NCI-H2029 (cell line): ENCODE results near the gene PTPRK.

Experiments used
- DNase-seq: peaks from one replicate; lab custom pipeline; 2025; lab: John Stamatoyannopoulos, UW

PTPRK gene

GRCh38 chr6:128246472-128247260 is 273.7 kb downstream of the PTPRK start:
- no peak for DNase-seq

GRCh38 chr6:128244751-128245405 is 275.5 kb downstream of the PTPRK start:
- DNase-seq, result no peak

- DNase-seq, result no peak
Observed at GRCh38 chr6:128242765-128243403, 277.5 kb downstream of the PTPRK start.

- no peak for DNase-seq
Observed at GRCh38 chr6:128241216-128241615, 279.2 kb downstream of the PTPRK start.

- no peak for DNase-seq
Observed at GRCh38 chr6:128240024-128240428, 280.4 kb downstream of the PTPRK start.

GRCh38 chr6:128239146-128239545 is 281.3 kb downstream of the PTPRK start:
- no peak for DNase-seq

GRCh38 chr6:128238225-128238624 is 282.2 kb downstream of the PTPRK start:
- DNase-seq, result no peak

GRCh38 chr6:128235556-128235955 is 284.8 kb downstream of the PTPRK start:
- DNase-seq, result no peak

- no peak for DNase-seq
Observed at GRCh38 chr6:128233531-128233930, 286.9 kb downstream of the PTPRK start.

- no peak for DNase-seq
Observed at GRCh38 chr6:128230267-128230989, 290.0 kb downstream of the PTPRK start.

GRCh38 chr6:128225612-128226011 is 294.8 kb downstream of the PTPRK start:
- DNase-seq, result no peak

GRCh38 chr6:128216917-128217316 is 303.5 kb downstream of the PTPRK start:
- DNase-seq, result no peak

GRCh38 chr6:128209771-128210170 is 310.6 kb downstream of the PTPRK start:
- DNase-seq, result no peak

- no peak for DNase-seq
Observed at GRCh38 chr6:128208851-128209580, 311.4 kb downstream of the PTPRK start.

- DNase-seq, result no peak
Observed at GRCh38 chr6:128208078-128208477, 312.3 kb downstream of the PTPRK start.

- DNase-seq, result no peak
Observed at GRCh38 chr6:128206610-128207426, 313.6 kb downstream of the PTPRK start.

- DNase-seq, result no peak
Observed at GRCh38 chr6:128204616-128205015, 315.8 kb downstream of the PTPRK start.

- no peak for DNase-seq
Observed at GRCh38 chr6:128202169-128202765, 318.1 kb downstream of the PTPRK start.

GRCh38 chr6:128200789-128201188 is 319.6 kb downstream of the PTPRK start:
- DNase-seq, result no peak

GRCh38 chr6:128199461-128199860 is 320.9 kb downstream of the PTPRK start:
- no peak for DNase-seq
